Measurements from ENCODE around the gene IFT27. TPM values are rescaled to one million over a fixed set of nuclear protein-coding genes. Genes with fewer than 3 reads are reported as not detected.

IFT27 gene
- total and polyA plus RNA-seq, 2 experiments from 2014 or later: 56.7 to 60.7 TPM

GRCh38 chr22:36715647-36716046, 60.3 kb downstream of the IFT27 start:
- Histone ChIP-seq H3K36me3 (no peaks in the 10 kb centered on the region), H3K27ac (no peak overlapping the region), H3K9me3 (ENCODE audit: low read depth) (no peaks in the 10 kb centered on the region), H3K27me3 (peaks cover 16% of the 10 kb centered on the region), H3K4me1 (ENCODE audit: low read depth) (no peaks in the 10 kb centered on the region), H3K4me3 (no peak overlapping the region)
- TF ChIP-seq, protein P1, sequence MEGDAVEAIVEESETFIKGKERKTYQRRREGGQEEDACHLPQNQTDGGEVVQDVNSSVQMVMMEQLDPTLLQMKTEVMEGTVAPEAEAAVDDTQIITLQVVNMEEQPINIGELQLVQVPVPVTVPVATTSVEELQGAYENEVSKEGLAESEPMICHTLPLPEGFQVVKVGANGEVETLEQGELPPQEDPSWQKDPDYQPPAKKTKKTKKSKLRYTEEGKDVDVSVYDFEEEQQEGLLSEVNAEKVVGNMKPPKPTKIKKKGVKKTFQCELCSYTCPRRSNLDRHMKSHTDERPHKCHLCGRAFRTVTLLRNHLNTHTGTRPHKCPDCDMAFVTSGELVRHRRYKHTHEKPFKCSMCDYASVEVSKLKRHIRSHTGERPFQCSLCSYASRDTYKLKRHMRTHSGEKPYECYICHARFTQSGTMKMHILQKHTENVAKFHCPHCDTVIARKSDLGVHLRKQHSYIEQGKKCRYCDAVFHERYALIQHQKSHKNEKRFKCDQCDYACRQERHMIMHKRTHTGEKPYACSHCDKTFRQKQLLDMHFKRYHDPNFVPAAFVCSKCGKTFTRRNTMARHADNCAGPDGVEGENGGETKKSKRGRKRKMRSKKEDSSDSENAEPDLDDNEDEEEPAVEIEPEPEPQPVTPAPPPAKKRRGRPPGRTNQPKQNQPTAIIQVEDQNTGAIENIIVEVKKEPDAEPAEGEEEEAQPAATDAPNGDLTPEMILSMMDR (IDR thresholded peaks at IDR 0.05; ENCODE audit: low read depth, low read length): no peak
- no peak for DNase-seq (ENCODE audit: low read depth in 1 of 2, low spot score in 1 of 2)

GRCh38 chr22:36714110-36714509, 61.8 kb downstream of the IFT27 start:
- TF ChIP-seq, protein P1 (IDR thresholded peaks at IDR 0.05; ENCODE audit: low read depth, low read length): no peak
- no peak for DNase-seq (ENCODE audit: low read depth in 1 of 2, low spot score in 1 of 2)
- peaks cover 8% of the 10 kb centered on the region for H3K27me3 ChIP-seq

GRCh38 chr22:36713436-36713835, 62.5 kb downstream of the IFT27 start:
- Histone ChIP-seq H3K4me1 (ENCODE audit: low read depth) (no peaks in the 10 kb centered on the region), H3K27me3 (peaks cover 14% of the 10 kb centered on the region), H3K27ac (no peak overlapping the region), H3K36me3 (no peaks in the 10 kb centered on the region), H3K4me3 (no peak overlapping the region), H3K9me3 (ENCODE audit: low read depth) (no peaks in the 10 kb centered on the region)
- TF ChIP-seq, protein P1 (IDR thresholded peaks at IDR 0.05; ENCODE audit: low read depth, low read length): no peak
- no peak for DNase-seq (ENCODE audit: low read depth in 1 of 2, low spot score in 1 of 2)

More at GRCh38 chr22:36714110-36714509, 61.8 kb downstream of the IFT27 start:
- H3K27ac ChIP-seq: no peak overlapping the region
- no peak overlapping the region for H3K4me3 ChIP-seq
- no peaks in the 10 kb centered on the region for H3K4me1 ChIP-seq (ENCODE audit: low read depth)
- no peaks in the 10 kb centered on the region for H3K9me3 ChIP-seq (ENCODE audit: low read depth)
- no peaks in the 10 kb centered on the region for H3K36me3 ChIP-seq

Other genes with a start within 250 kb of the IFT27 start
- 413 and 497 TPM in 2 replicates for gene EIF3D, start 247.0 kb downstream of the IFT27 start, total RNA-seq
- gene EIF3D, start 247.0 kb downstream of the IFT27 start, polyA plus RNA-seq: 136 and 159 TPM in 2 replicates
- gene CACNG2, start 72.4 kb downstream of the IFT27 start, total RNA-seq: not detected in 2 replicates
- gene CACNG2, start 72.4 kb downstream of the IFT27 start, polyA plus RNA-seq: not detected in 2 replicates
- gene PVALB, start 40.9 kb upstream of the IFT27 start, total RNA-seq: not detected in 2 replicates
- gene PVALB, start 40.9 kb upstream of the IFT27 start, polyA plus RNA-seq: not detected in 2 replicates
- gene NCF4, start 84.9 kb upstream of the IFT27 start, total RNA-seq: not detected in 2 replicates
- gene NCF4, start 84.9 kb upstream of the IFT27 start, polyA plus RNA-seq: not detected in 2 replicates
- gene CSF2RB, start 137.5 kb upstream of the IFT27 start, total RNA-seq: 0.60 TPM in 1 of 2 replicates, not detected in the other
- not detected in 2 replicates for gene CSF2RB, start 137.5 kb upstream of the IFT27 start, polyA plus RNA-seq
- gene TST, start 243.3 kb upstream of the IFT27 start, total RNA-seq: 63.8 and 78.0 TPM in 2 replicates
- gene TST, start 243.3 kb upstream of the IFT27 start, polyA plus RNA-seq: 34.8 and 36.2 TPM in 2 replicates
- gene MPST, start 243.6 kb upstream of the IFT27 start, total RNA-seq: 152 and 155 TPM in 2 replicates
- 86.0 and 135 TPM in 2 replicates for gene MPST, start 243.6 kb upstream of the IFT27 start, polyA plus RNA-seq

All from cardiac muscle cell (in vitro differentiated cells and primary cell).